HG03139 (cell line): ENCODE measurements around the gene CD81.

Experiments used
- ATAC-seq: cut with Tn5 transposase; IDR thresholded peaks from one replicate; pipeline ENCODE4 v1.9.1; 2021; ENCODE audit not compliant: unreplicated experiment

CD81 gene

GRCh38 chr11:2417856-2418692 is 41.0 kb downstream of the CD81 start:
- no peak for ATAC-seq

GRCh38 chr11:2418693-2419360 is 41.7 kb downstream of the CD81 start:
- ATAC-seq, result no peak

GRCh38 chr11:2419638-2420501 is 42.8 kb downstream of the CD81 start:
- no peak for ATAC-seq

GRCh38 chr11:2420502-2421225 is 43.6 kb downstream of the CD81 start:
- no peak for ATAC-seq

GRCh38 chr11:2421226-2421994 is 44.3 kb downstream of the CD81 start:
- ATAC-seq, result no peak

- no peak for ATAC-seq
Observed at GRCh38 chr11:2421996-2422395, 44.9 kb downstream of the CD81 start.

- ATAC-seq, result no peak
Observed at GRCh38 chr11:2422461-2423156, 45.5 kb downstream of the CD81 start.

- no peak for ATAC-seq
Observed at GRCh38 chr11:2423157-2424025, 46.3 kb downstream of the CD81 start.

- no peak for ATAC-seq
Observed at GRCh38 chr11:2424811-2425495, 47.8 kb downstream of the CD81 start.

GRCh38 chr11:2425506-2425905 is 48.4 kb downstream of the CD81 start:
- ATAC-seq, result no peak

- no peak for ATAC-seq
Observed at GRCh38 chr11:2426221-2426620, 49.1 kb downstream of the CD81 start.

GRCh38 chr11:2426826-2427521 is 49.9 kb downstream of the CD81 start:
- ATAC-seq, result no peak

- ATAC-seq, result no peak
Observed at GRCh38 chr11:2427721-2428321, 50.7 kb downstream of the CD81 start.

- no peak for ATAC-seq
Observed at GRCh38 chr11:2428322-2428795, 51.2 kb downstream of the CD81 start.

- no peak for ATAC-seq
Observed at GRCh38 chr11:2431395-2431794, 54.3 kb downstream of the CD81 start.

- no peak for ATAC-seq
Observed at GRCh38 chr11:2432171-2432621, 55.1 kb downstream of the CD81 start.

- no peak for ATAC-seq
Observed at GRCh38 chr11:2432628-2433071, 55.5 kb downstream of the CD81 start.
